HG02759 (cell line): ENCODE measurements around the gene CYFIP2.

Experiments used
- ATAC-seq: cut with Tn5 transposase; IDR thresholded peaks from one replicate; pipeline ENCODE4 v1.9.1; 2021; ENCODE audit warnings: mild to moderate bottlenecking, moderate library complexity; ENCODE audit not compliant: unreplicated experiment

CYFIP2 gene

DNA sequence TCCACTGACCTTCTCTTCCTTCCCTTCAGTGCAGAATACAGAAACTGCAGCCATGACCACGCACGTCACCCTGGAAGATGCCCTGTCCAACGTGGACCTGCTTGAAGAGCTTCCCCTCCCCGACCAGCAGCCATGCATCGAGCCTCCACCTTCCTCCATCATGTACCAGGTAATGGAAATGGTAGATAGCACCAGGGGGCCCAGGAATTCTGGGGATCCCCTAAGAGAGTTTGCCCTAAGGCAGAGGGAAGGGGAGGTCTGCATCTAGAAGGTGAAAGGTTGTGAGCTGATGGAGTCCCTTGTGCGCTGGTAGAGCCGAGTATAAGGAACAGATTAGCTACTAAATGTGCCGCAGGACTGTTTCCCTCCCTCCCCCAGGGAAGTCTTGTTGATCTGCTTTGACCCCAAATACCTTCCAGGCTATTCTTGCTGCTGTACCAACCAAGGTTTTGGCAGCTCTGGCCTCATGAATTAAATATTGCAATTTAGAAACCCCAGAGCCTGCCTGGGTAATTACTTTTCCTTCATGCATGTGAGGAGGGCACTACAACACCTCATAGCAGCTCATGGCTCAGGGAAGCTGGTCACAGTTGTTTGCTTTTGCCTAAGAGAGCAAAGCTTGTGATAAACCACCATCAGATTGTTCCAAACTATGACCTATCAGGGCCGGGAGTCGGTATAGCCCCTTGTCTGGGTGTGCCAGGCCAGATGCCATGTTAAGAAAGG is 19.6 kb downstream of the CYFIP2 start:
- ATAC-seq: no peak

DNA sequence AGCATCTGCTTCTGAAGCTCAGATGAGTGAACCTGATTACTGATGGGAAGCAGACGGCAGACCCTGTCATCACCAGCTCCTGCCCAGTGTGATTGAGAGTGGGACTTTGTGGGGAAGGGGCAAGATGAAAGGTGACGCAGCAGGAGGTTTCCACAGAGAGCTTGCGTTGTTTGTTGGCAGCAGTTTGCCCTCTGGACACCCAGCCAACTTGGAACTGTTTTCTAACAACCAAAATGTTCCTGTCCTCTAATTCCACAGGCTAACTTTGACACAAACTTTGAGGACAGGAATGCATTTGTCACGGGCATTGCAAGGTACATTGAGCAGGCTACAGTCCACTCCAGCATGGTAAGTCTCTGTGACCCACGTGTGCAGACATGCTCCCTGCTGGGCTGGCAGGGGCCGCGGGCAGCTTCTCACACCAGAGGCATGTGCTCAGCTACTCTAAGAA is 20.9 kb downstream of the CYFIP2 start:
- ATAC-seq: no peak

DNA sequence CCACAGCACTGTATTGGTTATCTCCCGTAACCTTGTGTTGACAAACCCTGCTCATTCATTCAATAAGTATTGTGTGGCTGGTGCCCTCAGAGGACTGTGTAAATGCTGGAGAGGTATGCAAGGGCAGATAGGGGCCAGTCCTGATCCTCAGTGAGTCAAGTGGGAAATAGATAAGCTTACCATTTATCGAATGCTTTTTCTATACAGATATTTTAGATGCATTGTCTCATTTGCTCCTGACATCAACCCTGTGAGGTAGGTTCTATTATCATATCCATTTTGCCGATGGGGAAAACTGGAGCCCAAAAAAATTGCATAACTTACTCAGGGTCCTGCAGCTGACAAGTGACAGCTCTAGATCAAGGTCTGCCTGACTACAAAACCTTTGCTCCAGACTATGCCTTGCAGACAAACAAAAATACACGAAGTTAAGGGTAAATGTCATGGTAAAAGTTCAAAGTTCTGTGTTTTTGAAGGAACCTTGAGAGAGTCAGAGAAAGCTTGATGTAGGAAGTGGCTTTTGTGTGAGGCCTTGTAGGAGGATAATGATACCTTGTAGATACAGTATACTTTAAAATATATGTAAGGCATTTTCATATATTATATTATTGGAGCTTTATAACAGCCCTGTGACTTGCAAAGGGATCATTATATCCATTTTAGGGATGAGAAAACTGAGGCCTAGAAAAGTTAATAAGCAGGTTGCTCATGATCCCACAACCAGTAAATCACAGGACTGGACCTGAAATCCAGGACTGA is 22.7 kb downstream of the CYFIP2 start:
- ATAC-seq: no peak

DNA sequence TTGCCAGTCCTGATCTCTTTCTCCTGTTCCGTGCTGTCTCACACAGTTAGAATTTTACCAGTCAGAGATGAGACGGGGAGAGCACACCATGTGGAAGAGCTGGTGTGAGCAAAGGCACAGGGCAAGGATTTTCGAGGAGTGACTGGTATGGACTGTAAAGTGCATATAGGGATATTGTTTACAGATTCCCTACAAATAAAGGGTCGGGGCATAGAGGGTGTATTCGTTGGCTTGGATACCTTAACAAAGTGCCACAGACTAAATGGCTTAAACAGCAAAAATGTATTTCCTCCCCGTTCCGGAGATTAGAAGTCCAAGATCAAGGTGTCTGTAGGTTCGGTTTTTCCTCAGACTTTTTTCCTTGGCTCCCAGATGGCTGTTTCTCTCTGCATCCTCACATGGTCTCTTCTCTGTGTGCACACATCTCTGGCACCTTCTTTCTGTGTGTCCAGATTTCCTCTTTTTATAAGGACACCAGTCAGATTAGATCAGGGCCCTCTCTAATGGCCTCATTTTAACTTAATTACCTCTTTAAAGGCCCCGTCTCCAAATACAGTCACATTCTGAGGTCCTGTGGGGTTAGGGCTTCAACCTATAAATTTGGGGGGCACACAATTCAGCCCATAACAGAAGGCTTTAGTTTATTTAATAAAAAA is 23.4 kb downstream of the CYFIP2 start:
- no peak for ATAC-seq

DNA sequence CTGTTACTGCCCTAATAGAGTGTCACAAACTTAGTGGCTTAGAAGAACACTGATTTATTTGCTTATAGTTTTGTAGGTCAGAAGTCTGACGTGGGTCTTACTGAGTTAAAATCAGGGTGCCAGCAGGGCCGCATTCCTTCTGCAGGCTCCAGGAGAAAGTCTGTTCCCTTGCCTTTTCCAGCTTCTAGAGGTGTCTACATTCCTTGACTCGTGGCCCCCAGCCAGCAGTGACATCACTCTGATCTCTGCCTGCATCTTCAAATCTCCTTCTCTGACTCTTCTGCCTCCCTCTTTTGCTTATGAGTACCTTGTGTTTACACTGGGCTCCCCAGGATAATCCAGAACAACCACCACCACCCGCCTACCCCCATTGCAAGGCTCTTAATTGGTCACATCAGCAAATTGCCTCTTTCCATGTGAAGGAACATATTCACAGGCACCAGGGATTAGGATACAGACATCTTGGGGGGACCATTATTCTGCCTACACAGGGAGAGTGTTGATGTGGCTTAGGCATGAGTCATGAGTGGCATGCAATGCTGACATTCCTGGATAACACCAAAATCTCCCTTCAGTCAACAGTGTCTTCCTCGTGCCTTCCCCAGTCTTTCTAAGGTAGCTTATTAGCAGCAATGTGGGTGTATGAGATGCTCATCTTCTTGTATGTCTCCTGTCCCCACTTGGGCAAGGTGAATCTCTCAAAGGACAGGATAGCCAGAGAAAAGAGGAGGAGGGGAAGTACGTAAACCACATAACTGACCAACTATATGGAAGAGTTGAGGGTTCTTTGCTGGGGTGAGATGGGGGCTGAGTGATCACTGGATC is 24.4 kb downstream of the CYFIP2 start:
- ATAC-seq: peak; percentile 17

DNA sequence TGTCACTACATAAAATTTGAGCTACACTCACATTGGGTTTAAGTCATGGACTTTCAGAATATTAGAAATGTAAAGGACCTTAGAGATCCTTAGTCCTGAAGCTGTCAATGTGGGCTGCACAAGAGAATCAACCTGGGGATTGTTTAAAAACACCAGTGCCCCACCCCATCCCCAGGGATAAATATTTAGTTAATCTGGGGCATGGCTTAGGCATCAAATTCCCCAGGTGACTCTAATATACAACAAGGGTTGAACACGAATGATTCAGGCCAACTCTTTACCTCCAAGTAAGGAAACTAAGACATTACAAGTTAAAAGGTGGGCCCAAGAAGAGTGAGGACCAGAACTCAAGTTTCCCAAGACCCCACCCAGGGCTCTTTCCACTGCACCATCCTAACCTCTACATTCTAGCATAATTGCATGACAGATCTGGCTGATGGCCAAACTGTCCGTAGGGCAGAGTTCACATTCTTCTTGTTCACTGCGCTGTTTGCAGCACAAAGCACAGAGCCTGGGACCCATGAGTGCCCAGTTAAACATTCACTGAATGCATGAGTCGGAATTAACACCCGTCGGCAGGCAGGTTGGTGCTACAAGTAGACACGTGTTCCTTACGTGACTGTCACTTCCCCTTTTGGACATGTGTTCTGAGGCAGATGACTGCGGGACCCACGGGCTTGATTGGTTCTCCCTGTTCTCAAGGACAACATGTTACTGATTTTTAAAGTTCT is 25.2 kb downstream of the CYFIP2 start:
- peak; percentile 95 for ATAC-seq

DNA sequence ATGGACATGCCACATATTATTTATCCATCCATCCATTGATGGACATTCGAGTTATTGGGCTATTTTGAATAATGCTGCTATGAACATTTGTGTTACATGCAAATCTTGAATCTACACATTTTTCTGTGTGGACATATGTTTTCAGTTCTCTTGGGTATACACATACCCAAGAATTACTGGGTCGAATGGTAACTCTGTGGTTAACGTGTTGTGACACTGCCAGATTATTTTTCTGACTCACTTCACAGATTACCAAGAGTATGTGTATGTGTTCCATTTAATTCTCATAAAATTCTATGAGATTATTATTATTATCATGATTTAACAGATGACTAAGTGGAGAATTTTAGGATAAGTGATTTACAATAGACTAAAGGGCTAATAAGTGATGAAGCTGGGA is 26.7 kb downstream of the CYFIP2 start:
- no peak for ATAC-seq

DNA sequence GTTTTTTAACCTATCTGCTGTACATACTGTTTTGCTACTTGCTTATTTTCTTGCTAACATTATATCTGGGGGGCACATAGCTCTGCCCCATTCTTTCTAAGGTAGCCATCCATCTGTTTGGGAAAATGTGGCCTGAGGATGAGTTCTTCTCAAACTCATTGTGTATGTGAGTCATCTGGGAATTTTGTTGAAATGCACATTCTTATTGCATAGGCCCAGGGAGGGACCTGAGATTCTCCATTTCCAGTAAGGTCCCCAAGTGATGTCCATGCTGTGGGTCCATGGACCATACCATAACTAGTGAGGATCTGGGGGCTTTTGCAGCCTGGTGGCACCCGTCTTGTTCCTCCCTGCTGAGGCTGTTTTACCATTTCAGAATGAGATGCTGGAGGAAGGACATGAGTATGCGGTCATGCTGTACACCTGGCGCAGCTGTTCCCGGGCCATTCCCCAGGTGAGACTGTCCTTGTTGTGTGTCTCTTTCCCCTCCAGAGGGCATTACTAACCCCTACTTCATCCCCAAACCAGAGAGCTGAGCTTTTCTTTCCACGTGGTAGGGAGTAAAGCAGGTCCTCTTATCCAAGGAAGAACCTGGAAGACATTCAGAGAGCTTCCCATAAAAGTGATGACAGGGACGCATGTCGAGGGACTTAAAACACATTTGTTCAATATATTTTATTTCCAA is 28.6 kb downstream of the CYFIP2 start:
- no peak for ATAC-seq

DNA sequence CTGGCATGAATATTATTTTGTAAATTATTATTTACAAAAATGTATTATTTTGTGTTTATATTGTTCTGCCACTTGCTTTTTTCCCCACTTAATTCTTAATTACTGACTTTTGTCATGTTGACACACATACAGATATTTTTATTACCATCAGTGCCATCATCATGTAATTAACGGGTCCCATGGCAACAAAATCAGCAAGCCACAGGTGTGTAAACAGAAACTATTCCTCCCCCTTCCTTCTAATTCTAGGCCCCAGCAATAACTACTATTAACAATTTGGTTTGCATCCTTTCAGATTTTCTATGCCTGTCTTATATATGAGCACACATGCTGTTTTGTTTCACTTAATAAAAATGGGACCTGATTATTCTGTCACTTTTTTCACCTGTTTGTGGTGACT is 29.3 kb downstream of the CYFIP2 start:
- ATAC-seq: no peak

DNA sequence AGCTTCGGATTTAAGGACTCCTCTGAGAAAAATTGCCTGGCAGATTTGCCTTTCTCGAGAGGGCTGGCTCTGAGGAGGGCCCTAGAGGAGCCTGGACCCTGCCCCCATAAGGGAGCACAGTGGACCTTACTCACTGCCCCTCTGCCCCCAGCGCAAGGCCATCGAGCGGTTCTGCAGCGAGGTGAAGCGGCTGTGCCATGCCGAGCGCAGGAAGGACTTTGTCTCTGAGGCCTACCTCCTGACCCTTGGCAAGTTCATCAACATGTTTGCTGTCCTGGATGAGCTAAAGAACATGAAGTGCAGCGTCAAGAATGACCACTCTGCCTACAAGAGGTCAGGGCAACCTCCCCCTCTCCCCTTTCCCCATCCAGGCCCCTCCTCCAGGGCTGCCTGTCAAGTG is 34.6 kb downstream of the CYFIP2 start:
- ATAC-seq: no peak

DNA sequence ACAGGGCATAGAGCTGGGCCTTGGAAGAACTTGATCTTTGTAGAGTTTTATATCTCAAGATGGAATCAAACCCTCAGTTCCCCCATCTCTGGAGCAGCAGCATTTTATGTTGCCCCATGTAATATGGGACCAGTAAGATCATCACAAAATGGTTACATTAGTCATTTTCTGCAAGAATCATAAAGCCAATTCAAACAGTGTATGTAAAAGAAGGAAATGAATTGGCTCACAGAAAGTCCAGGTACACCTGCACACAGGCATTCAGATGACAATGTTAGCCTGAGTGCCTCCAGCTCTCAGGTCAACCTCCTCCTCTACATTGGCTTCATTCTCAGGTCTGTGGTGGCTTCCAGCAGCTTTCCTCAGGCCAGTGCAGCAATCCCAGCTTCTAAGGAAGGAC is 35.1 kb downstream of the CYFIP2 start:
- ATAC-seq: no peak

DNA sequence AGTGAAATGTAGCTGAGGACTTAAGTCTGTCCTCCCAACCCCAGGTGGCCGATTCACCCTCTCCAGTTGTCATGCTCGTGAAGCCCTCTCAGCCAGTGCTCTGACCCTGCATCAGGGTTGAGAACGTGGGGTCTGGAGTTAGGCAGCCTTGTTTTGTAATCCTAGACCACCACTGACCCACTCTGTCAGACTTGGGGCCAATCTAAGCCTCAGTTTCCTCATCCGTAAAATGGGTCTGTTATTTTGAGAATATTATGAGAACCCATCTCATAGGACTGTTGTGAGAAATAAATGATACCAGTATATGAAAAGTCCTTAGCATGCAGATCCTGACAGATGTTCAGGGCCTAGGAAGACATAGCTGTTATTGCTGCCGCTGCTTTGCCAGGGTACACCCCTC is 37.1 kb downstream of the CYFIP2 start:
- ATAC-seq: no peak

DNA sequence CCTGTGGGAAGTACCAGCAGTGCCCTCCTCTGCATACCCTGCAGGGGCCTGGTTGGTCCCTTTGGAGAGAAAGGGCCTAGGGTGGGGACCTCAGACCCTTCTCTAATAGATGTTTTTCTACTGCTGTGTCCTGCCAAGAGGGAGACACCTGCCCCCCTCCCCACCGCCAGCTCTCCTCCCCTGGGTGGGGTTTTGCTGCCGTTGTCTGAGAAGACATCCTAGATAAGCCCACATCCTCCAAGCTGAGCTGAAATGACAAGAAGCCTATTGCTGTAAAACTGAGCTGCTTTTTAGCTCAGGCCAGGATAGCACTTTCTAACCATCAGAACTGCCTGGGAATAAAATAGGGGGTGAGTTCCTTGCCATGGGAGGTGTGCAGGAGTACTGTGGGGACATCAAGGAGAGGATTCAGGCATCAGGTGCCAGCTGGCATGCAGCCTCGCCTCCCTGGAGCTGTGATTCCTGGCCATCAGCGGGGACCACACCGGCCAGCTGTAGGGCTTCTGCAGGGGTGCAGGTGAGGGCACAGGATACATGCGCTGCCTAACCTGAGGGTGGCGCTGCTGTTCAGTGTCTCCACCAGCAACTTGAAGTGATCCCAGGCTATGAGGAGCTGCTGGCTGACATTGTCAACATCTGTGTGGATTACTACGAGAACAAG is 37.9 kb downstream of the CYFIP2 start:
- no peak for ATAC-seq

DNA sequence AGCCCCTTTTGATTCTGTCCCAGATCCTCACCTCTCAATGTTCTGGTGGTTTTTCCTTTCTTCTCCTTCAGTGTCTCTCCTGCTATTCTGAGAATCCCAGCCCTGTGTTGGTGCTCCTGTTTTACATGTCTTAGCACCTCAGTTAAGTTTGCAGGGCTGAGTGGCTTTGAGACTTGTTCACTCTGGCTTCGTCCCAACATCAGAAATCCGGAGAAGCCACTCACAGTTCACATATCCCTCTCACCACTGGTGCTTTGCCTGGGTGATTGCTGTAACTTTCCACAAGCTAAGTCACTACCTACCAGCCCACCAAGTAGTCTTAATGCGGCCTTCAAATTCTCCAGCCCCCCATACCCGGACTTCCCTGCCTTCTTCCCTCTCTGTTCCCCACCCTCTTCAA is 40.2 kb downstream of the CYFIP2 start:
- ATAC-seq: no peak

DNA sequence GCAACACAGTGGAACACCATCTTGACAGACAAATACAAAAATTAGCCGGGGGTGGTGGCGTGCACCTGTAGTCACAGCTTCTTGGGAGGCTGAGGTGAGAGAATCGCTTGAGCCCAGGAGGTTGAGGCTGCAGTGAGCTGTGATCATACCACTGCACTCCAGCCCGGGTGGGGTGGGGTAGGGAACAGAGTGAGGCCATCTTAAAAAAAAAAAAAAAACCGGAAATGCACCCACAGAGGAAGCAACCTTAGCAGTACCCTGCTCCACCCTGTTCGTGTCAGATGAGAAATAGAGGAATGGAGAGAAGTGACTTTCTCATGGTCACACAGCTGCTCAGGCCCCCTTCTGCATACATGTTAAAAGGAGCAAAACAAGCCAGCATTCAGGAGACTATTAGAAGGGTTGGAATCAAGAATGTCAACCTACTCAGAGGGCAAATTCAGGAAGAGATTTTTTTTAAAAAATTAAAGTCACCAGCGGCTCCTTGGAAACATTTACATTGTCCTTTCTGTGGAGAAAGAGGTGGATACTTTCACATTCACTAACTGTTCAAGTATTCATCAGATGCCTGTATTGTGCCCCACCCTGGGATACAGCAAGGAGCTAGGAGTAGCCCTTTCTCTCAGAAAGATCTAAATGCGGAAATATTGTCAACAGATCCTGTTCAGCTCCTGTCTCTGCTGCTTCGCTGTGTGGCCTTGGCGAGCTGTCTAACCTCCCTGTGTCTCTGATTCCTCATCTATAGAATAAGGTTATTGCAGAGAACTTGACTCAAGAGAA is 41.0 kb downstream of the CYFIP2 start:
- ATAC-seq: no peak

DNA sequence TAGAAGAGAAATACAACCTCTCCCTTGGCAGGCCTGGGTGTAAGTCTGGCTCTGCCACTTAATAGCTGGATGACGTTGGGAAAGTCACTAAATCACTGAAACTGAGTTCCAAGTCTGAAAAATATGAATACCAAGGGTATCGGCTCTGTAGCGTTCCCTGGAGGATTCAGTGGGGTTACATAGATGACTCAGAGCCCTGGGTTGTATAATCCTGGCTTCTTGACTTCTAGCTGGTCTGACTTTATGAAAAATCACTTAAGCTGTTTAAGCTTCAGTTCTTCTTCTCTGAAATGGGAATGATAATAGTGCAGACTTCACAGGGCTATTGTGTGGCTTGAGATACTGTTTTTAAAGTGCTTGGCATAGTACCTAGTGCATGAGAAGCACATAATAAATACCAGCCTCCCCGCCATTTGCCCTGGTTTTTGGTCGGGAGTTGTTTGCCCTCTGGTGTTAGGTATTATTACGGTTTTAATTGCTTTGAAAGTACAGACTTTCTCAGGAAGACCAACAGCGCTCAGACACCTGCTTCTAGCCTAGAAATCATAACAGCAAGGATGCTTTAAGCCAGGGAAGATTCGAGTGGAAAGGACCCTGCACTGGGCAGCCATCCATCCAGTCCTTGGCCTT is 43.0 kb downstream of the CYFIP2 start:
- ATAC-seq: peak; percentile 67

DNA sequence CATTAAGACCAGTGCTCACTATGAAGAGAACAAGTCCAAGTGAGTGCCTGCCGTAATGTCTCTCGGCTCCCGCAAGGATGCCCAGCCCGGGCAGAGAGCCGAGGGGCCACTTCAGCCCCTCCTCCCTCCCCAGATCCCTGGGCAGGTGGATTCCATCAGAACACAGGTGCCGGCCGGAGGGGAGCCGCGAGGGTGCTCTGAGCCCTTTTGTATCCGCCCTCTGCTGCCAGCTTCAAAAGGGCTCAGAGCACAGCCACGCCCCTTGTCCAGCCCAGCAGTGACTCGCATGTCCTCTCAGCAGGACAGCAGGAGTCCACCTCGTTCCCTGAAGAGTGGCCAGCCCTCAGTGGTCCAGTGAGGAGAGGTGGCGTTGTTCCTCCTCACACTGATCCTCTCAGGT is 43.9 kb downstream of the CYFIP2 start:
- ATAC-seq: no peak

DNA sequence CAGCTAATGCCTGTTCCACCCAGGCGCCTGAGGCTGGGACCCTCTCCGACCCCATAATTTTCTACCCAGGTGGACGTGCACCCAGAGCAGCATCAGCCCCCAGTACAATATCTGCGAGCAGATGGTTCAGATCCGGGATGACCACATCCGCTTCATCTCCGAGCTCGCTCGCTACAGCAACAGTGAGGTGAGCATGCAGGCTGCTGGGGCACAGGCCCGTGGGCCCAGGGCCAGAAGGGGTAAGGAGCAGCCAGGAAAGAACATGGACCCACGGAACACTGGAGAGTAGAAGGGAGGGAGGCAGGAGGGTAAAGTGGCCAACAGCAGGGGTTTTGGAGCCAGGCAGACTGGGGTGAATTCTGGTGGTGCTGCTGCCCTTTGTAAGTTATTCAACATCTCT is 45.7 kb downstream of the CYFIP2 start:
- no peak for ATAC-seq
